ENCODE measurements around the gene PEF1.

Gene PEF1

DNA sequence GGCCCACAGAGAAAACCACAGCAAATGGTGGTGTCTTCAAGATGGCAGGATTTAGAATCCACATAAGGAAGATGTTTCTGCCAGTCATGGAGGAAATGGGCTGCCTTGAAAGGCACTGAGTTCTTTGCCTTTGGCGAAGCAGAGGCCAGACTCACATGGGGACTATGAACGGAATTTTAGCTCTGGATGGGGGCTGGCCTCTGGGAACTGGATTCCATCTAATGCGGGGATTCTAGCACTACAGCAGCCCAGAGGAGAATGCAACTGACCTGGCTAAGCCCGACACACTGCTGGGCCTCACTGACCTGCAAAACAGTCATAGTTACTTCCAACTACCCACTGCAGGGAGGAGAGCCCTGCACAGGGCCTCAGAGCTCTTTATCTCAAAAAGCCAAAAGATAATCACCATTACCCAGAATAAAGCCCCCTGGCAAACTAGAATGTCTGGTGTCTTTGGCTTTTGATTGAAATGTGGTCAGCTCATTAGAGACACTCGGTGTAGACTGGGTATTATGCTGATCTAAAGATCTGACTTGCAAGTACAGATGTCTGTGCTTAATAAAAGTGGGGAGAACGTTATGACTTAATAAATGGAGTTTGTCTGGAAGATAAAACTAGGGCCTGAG, 15.6 kb downstream of the PEF1 start:
- no peak for DNase-seq (ENCODE audit: low read depth in 2 of 2)

DNA sequence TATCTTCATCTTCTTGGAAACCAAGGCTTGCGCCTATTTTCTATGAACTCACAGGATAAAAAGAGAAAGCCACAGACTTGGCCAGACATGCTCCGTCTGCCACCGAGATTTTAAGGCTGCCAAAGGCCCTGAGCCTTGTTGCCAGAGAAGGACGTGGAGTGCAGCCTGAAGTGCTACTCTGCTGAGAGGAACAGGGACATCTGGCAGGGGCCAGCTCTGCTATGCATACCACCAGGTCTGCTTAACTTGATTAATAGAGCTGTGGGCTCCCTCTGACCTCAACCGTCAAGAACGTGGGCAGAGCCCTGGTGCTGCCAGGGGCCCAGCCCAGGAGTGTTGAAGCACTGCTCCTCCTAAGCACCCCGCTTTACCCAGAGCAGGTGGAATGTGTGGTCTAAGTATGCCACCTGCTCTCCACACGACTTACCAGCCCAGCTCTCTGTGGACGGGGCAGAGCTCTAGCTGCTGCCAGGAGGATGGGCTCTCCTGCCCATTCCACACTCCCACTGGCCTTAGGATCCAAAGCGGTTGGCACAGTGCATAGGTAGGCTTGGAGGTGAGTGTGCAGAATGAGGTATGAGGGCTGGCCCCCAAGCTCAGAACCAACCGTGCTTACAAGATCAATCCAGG, 16.6 kb downstream of the PEF1 start:
- no peak for DNase-seq (ENCODE audit: low read depth in 2 of 2)

DNA sequence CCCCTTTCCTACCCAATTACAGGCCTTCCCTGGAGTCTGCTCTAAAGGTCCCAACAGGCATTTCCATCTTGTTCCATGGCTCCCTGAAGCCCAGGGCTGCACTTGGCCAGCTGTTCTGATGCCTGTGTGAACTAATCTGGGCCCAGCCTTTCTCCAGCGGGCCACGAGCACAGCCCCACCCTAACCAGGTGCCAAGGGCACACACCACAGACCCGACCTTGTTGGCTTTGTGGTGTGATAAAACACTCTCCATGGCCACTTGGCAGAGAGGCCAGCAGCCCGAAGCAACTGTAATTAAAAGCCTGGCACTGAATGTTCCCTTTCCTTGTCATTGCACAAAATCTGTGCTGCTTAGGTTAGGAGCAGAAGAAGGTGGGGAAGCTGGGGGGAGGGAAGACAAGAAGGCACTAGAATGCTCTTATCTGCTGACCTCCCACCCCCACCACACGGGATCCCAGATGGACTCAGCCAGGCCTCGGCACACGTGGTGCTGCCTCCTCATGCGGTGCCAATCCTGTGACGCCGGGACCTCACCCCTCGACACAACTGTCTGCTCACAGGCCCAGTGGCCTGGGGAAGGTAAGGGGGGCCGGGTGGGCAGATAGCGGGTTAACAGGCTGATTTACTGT, 17.3 kb downstream of the PEF1 start:
- no peak for DNase-seq (ENCODE audit: low read depth in 2 of 2)

DNA sequence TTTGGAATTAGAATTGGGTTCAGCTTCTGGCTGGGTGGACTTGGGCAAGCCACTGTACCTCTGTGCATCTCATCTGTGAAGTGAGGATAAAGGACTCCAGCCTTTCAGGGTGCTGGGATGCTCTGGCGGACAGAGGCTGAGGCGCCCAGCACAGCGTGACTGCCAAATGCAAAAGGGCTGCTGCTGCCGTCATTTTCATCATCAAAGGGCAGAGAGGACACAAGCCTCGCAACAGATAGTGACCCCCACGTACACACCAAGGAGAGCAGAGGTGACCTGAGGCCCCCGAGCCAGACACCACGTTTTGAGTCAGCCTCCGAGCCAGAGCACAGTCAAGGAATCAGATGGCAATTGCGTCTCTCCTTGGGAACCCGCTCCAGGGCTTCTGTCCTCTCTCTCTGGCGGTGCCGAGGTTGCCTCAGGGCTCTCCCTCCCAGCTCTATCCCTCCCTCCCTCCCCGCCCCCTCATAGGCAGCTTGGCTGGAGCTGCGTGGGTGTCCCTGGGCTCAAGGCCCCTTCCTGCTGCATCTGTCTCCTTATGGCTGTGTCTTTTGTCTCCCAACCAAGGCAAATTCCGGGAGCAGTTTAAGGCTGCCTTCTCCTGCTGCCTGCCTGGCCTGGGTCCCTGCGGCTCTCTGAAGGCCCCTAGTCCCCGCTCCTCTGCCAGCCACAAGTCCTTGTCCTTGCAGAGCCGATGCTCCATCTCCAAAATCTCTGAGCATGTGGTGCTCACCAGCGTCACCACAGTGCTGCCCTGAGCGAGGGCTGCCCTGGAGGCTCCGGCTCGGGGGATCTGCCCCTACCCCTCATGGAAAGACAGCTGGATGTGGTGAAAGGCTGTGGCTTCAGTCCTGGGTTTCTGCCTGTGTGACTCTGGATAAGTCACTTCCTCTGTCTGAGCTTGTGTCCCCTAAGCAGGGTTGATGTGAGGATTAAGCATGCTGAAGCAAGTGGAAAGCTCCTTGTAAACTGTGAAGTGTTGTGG, 18.2 kb downstream of the PEF1 start:
- DNase-seq (ENCODE audit: low read depth in 2 of 2), result no peak

DNA sequence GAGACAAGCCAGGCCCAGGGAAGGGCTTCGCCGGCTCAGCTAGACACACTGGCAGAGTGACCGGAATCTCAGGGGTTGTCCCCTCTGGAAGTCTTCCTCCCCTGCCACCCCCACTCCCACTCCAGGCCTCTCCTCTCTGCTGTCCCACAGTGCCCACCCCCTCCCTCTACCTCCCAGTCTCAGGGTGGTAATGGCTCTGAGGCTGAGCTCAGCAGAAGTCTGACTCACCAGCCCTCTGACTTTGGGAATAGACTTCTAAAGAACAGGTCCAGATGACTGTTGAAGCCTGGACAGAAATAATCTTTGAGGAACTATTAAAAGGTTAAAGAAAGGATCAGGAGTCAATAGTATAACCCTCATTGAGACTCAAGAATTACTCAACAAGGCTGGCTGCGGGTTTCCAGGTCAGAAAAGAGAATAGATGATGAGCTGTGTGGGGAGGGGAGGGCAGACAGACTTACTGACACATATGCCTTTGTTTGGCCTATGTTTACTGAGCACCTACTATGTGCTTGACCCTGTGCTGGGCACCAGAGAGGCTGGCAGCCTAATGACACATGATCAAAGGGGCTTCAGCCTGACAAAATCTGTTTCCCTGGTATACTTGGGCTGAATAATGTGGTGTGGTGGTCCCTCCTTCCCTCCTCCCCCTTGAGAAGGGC, 19.0 kb downstream of the PEF1 start:
- DNase-seq (ENCODE audit: low read depth in 2 of 2), result no peak

DNA sequence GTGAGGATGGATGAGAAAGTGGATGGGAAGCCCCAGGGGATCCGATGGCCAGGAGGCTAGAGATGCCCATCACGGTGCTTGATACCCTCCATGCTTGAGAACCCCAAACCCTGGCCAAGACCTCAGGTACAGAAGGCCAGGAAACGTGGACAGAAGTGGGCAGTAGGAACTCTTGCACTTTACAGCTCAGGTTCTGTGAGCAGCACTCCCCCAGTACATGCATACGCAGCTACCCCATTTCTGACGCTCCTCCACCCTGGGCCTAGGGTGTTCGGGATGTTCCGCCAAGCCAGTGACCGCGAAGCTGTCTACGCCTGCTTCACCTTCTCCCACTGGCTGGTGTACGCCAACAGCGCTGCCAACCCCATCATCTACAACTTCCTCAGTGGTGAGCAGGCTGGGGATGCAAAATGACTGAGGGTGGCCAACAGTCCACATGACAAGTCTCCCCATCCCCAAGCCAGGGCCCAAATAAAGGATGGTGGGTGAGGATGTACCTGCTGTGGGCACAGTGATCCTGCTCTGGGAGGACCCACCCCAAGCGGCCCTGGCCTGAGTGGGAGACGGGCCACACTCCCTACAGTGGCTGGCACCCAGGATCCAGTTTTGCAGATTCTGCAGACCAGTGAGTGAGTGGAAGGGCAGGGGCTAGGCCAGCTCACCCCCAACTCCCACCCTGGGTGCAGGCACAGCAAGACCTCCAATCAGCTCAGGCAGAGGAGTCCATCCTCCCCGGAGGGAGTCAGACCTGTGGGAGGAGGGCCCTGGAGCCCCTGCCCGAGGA, 19.8 kb downstream of the PEF1 start:
- no peak for DNase-seq (ENCODE audit: low read depth in 2 of 2)

DNA sequence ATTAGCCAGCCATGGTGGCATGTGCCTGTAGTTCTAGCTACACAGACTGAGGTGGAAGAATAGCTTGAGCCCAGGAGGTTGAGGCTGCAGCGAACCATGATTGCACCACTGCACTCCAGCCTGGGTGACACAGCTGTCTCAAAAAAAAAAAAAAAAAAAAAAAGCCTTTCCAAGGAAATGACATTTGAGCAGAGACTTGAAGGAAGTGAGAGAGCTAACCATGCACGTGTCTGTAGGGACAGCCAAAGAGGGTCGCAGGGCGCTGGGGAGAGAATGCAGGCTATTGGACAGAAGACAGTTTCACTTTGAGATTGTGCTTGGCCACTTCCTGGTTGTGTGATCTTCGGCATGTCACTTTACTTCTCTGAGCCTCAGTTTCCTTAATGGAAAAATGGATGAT, 20.4 kb downstream of the PEF1 start:
- no peak for DNase-seq (ENCODE audit: low read depth in 2 of 2)

DNA sequence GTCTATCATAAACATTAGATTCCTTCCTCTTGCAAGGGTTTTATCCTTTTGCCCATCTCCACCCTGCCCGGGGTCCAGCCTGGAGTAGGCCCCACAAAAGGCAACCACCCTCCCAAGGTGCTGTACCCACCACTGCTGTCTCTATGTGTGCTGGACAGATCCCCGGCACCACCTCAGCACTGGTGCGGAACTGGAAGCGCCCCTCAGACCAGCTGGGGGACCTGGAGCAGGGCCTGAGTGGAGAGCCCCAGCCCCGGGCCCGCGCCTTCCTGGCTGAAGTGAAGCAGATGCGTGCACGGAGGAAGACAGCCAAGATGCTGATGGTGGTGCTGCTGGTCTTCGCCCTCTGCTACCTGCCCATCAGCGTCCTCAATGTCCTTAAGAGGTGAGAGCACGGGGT, 21.3 kb downstream of the PEF1 start:
- DNase-seq (ENCODE audit: low read depth in 2 of 2), result no peak

DNA sequence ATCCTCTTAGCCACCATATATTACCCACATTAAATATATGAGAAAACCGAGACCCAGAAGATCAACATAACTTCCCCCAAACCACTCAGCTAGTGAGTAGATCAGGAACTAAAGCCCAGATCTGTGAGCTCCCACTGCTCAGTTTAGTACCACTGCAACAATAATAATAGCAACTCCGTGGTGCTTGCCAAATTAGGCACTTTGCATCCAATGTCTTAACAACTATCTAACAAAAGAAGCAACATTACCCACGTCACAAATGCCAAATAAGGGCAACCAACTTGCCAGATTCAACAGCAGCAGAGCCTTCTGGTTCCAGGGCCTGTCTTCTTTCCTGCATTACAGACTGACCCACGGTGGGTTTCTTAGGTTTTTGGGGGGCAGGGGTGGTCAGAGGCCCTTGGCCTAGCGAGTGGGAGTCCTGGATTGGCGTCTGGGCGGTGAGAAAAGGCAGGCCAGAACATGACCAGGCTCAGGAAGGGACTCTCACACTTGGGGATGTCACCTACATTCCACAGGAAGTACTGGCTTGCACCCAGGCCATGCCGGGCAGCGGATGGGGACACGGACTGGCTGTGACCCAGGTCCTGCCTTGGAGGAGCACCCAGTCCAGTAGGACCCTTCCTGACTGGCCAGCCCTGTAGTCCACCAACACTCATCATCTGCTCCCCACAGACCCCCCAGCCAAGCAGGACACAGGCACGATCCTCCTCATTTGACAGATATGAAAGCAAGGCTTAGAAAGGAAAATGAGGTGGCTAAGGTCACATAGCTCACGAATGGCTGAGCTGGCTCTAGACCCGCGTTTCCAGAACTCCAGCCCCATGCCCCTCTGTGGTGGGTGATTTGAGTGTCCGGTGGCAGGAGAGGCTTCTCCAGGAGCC, 22.6 kb downstream of the PEF1 start:
- no peak for DNase-seq (ENCODE audit: low read depth in 2 of 2)

DNA sequence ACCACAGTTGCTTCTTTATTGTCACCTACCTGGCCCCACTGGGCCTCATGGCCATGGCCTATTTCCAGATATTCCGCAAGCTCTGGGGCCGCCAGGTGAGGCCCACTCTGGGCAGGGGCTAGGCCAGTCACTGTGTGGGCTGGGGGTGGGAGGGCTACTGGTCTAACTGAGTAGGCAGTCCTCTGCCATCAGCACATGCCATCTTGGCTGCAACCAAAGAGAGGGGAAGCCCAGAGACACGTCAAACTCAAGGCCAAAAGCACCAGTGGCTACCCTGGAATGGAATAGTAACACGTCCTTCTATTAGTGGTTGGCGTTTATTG, 23.2 kb downstream of the PEF1 start:
- no peak for DNase-seq (ENCODE audit: low read depth in 2 of 2)

DNA sequence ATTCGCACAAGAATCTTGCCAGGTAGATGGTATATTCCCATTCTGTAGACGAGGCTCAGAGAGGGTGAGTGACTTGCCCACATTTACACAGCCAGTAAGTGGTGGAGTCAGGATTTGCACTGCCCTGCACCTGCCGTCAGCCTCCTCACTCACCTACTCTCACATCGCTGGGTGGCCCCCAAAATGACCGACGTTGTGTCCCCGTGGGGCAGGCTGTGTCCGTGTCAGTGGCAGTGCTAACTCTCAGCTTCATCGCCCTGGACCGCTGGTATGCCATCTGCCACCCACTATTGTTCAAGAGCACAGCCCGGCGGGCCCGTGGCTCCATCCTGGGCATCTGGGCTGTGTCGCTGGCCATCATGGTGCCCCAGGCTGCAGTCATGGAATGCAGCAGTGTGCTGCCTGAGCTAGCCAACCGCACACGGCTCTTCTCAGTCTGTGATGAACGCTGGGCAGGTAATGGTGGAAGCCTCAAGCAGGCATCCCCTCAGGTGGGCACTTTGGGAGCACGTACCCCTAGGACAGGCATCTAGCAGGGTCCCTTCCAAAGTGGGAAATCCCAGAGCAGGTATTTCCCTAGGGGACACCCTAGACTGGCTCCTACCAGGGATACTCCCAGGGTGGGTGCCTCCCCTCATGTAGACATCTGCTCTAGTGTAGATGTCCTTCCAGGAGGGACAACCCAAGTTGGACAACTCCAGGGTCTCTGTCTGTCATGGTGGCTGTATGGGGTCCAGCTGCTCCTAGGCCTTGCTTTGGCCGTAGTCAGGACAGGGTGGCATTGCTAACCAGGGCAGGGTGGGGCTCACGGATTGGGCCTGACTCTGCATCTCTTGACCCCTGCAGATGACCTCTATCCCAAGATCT, 23.8 kb downstream of the PEF1 start:
- DNase-seq (ENCODE audit: low read depth in 2 of 2), result no peak

DNA sequence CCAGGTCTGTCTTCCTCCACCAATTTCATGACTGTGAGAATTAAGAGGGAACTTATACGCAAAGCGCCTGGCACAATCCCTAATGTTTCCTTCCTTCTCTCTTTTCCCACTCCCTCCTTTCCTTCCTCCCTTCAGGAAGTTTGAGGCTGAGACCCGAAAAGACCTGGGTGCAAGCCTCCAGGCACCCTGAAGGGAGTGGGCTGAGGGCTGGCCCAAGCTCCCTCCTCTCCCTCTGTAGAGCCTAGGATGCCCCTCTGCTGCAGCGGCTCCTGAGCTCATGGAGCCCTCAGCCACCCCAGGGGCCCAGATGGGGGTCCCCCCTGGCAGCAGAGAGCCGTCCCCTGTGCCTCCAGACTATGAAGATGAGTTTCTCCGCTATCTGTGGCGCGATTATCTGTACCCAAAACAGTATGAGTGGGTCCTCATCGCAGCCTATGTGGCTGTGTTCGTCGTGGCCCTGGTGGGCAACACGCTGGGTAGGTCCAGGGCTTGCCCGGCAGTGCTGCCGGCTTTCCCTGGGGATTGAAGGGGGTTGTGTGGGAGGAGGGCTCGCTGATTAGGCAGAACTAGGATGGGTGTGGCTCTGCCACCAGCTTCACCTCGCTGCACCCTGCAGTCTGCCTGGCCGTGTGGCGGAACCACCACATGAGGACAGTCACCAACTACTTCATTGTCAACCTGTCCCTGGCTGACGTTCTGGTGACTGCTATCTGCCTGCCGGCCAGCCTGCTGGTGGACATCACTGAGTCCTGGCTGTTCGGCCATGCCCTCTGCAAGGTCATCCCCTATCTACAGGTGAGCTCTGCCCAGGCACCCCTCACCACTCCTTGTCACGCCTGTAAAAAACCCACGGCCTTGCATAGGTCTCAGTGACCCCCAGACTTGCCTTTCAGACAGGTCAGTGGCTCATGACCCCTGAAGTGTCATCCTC, 25.5 kb downstream of the PEF1 start:
- no peak for DNase-seq (ENCODE audit: low read depth in 2 of 2)

DNA sequence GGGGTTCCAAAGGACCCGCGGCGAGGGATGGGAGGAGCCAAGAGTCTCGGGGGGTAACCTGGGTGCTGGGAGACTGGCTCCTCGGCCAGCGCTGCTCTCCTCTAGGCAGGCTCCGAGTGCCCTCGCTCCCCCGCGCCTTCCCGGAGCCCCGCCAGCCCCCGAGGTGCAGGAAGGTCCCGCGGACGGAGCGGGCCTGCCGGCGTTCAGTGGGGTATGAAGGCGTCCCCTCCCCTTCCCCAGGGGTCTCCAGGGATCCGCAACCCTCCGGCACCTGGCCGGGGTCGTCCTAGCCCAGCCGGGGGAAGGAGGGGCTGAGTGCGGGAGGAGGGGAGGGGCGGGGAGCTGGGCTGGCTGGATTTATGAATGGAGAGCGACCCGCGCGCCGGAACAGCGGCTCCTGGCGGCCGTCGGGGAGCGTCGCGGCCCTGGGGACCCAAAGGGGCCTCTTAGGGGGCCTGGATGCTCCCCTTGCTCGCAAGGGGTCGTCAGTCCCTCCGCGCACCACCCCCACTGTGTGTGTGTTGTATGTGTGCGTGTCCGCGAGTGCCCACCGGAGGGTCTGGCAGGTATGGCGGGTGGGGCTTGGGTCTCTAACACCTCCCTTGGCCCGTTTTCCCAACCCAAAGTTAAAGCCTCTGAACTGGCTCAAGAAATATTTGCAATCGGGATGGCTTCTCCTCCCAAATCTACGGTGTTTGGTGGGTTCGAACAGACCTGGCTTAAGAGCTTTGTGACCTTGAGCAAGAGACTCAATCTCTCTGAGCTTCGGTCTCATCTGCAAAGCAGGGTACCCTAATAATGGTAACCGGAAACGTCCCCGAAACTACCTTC, 26.5 kb downstream of the PEF1 start:
- peak in 1 of 2 donors; percentile 30 for DNase-seq (ENCODE audit: low read depth in 2 of 2)

DNA sequence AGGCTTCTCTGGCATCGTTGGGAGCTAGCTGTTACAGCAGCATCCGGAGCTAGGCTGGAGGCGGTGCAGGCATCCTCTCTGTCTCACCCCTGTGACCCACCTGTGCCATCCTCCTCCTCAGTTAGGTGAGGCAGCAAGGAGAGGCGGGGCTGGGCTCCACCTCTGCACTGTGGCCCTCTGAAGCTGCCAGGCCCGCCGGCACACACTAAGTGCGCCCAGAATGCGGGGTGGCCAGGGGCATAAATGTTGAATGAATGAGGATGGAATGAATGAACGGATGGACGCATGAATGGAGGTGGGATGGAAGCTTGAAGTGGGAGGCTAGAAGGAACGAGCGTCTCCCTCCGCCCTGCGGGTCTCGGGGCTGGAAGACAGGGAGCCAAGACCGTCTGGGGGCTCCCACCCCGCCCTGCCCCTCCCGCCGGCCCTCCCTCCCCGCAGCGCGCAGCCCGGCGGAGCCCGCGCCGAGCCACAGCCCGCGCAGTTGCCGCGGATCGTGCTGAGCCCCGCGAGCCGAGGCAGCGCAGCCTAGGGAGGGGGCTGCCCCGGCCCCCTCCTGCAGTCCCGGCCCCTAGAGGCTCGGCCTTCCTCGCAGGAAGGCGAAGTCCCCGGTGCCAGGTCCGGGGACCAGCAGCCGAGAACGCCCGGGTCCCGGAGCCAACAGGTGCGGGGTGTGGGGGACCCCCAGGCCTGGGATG, 27.3 kb downstream of the PEF1 start, which contains the start of gene HCRTR1:
Gene HCRTR1 (plus strand): TSS at position 472 of the 698 bp plus-strand sequence. CDS start 1,504 bp downstream, outside the sequence.
- DNase-seq (ENCODE audit: low read depth in 2 of 2), result no peak

DNA sequence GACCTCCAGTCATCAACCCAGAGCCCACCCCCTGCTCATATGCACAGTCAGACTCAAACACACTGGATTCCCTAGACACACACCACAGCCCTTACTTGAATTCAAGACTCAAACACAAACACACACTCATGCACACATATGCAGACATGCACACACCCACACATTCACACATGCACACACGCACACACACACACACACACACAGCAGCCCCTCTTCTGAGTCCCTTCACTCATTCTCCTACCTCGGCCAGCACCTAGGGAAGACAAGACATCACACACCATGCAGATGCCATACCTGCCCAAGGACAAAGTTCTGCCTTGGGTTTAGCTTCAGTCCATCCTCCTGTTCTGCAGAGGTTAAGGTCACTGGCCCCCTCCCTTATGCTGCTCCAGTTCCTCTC, 28.7 kb downstream of the PEF1 start:
- no peak for DNase-seq (ENCODE audit: low read depth in 2 of 2)

DNA sequence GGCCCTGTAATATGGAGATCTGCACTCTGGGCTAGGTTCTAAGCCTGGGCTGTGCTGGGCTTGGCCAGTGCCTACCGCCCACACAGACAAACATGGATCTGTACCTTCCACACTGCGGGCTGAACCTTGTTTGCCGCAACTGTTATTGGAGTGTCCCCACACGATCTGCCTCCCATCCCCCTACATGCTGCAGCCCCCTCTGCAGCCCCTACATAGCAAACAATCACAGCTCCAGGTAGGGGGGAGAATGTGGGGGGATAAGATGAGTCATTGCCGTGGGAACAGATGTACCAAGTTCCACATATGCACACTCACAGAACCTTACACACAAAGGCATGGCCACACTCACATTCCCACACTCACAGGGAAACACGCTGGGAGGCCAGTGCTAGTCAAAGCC, 29.3 kb downstream of the PEF1 start:
- no peak for DNase-seq (ENCODE audit: low read depth in 2 of 2)

Data from stimulated activated CD4-positive, alpha-beta T cell treated with anti-CD3 and anti-CD28 coated beads, Interleukin-1b, Interleukin-23, amount 100 ng/mL, for 1 hour (primary cell).